NCI-H748 treated with DMSO at 0.1 percent for 48 hours (cell line): ENCODE data around the gene AKR1A1.

ENCODE experiments used
- DNase-seq: peaks from one replicate; lab custom pipeline; 2025; lab: John Stamatoyannopoulos, UW

The AKR1A1 gene

GRCh38 chr1:45619149-45619921, 68.7 kb downstream of the AKR1A1 start:
- DNase-seq, result no peak
